ENCODE results near the gene CCDC85B. TPM values are rescaled to one million over a fixed set of nuclear protein-coding genes. Genes with fewer than 3 reads are reported as not detected.

CCDC85B gene
- total RNA-seq, 1 experiment from 2014 or later = 85.4 TPM

GRCh38 chr11:65870307-65870658 lies 20.2 kb upstream of the CCDC85B start:
- BruUV-seq (replicated peaks) = no TSS peak
- DNase-seq (ENCODE audit: low read depth, low spot score) (no peak), ATAC-seq (no peak)
- Histone ChIP-seq H3K4me1 (ENCODE audit: control insufficient read depth, insufficient read depth, low read length) (peaks cover 15% of the 10 kb centered on the region), H3K36me3 (ENCODE audit: control insufficient read depth, insufficient read depth, low read length) (no peaks in the 10 kb centered on the region), H3K4me3 (ENCODE audit: low read depth in 2 of 2, low read length in 2 of 2) (no peak overlapping the region), H3K27ac (ENCODE audit: low read length) (no peak overlapping the region), H3K27me3 (ENCODE audit: control insufficient read depth, insufficient read depth, low read length) (no peaks in the 10 kb centered on the region), H3K9me3 (ENCODE audit: control insufficient read depth, insufficient read depth, low read depth, low read length) (no peaks in the 10 kb centered on the region)
- in situ Hi-C loops (cut with HindIII; ENCODE audit: low pct_unique_long_range_greater_than_20kb, low sequenced_read_pairs) (no loop called here), intact Hi-C loops (cut with micrococcal nuclease; ENCODE audit: unreplicated experiment) (no loop called here)
- CTCF ChIA-PET = interaction anchor here (0.6 to 1.9 kb wide), 3 partner anchors 14 to 104 kb away, joined by 5 to 11 read pairs (median 10); partner anchors contain the start of gene FIBP
- POLR2A ChIA-PET = interaction anchor here (1.5 to 2.1 kb wide), 2 partner anchors 9 to 11 kb away, joined by 7 to 9 read pairs; partner anchors contain the start of gene MUS81
- TF ChIP-seq TCF7L2 (IDR thresholded peaks at IDR 0.05; ENCODE audit: low read depth, low read length) (no peak), SIN3A (IDR thresholded peaks at IDR 0.05; ENCODE audit: borderline replicate concordance, insufficient read depth, low read depth, low read length) (no peak), REST (IDR thresholded peaks at IDR 0.05; ENCODE audit: insufficient read depth in 1 of 2, low read depth in 2 of 2, low read length in 1 of 2) (no peak), CTCF (IDR thresholded peaks at IDR 0.05) (no peak), POLR2AphosphoS5 (IDR thresholded peaks at IDR 0.05; ENCODE audit: low read depth, low read length) (no peak)

- in situ Hi-C loops (cut with HindIII; ENCODE audit: low pct_unique_long_range_greater_than_20kb, low sequenced_read_pairs) (no loop called here), intact Hi-C loops (cut with micrococcal nuclease; ENCODE audit: unreplicated experiment) (no loop called here)
- Histone ChIP-seq H3K4me1 (ENCODE audit: control insufficient read depth, insufficient read depth, low read length) (peaks cover 15% of the 10 kb centered on the region), H3K36me3 (ENCODE audit: control insufficient read depth, insufficient read depth, low read length) (no peaks in the 10 kb centered on the region), H3K27ac (ENCODE audit: low read length) (peak overlapping the region; percentile 60), H3K4me3 (ENCODE audit: low read depth in 2 of 2, low read length in 2 of 2) (no peak overlapping the region), H3K27me3 (ENCODE audit: control insufficient read depth, insufficient read depth, low read length) (no peaks in the 10 kb centered on the region), H3K9me3 (ENCODE audit: control insufficient read depth, insufficient read depth, low read depth, low read length) (no peaks in the 10 kb centered on the region)
- TF ChIP-seq REST (IDR thresholded peaks at IDR 0.05; ENCODE audit: insufficient read depth in 1 of 2, low read depth in 2 of 2, low read length in 1 of 2) (no peak), POLR2AphosphoS5 (IDR thresholded peaks at IDR 0.05; ENCODE audit: low read depth, low read length) (peak; percentile 34; the same call in 1 of the 2 replicates)
- ATAC-seq (no peak), DNase-seq (ENCODE audit: low read depth, low spot score) (no peak)
- CTCF ChIA-PET = interaction anchor here (0.6 to 1.9 kb wide), 5 partner anchors 11 to 118 kb away, joined by 3 to 10 read pairs (median 5); partner anchors contain the start of gene MUS81
- POLR2A ChIA-PET = interaction anchor here (1.4 to 2.1 kb wide), 3 partner anchors 10 to 18 kb away, joined by 5 to 9 read pairs (median 7); partner anchors contain the start of gene MUS81
- BruUV-seq (replicated peaks) = no TSS peak
Observed at GRCh38 chr11:65870706-65871681, 19.5 kb upstream of the CCDC85B start.

Measured in Panc1 (cell line).